HepG2 (cell line): ENCODE results near the gene TSHZ2. TPM values are rescaled to one million over a fixed set of nuclear protein-coding genes. Genes with fewer than 3 reads are reported as not detected.

ENCODE experiments used
- ATF3 ChIP-seq: sonication (generic); formaldehyde crosslinking; IDR thresholded peaks from 2 replicates; pipeline ENCODE4 v1.4.0; 2020; ENCODE audit warnings: missing genetic modification reagents
- BATF2 ChIP-seq: sonication (generic); formaldehyde crosslinking; IDR thresholded peaks from 2 replicates; pipeline ENCODE4 v1.8.0; 2022; ENCODE audit warnings: mild to moderate bottlenecking, missing genetic modification reagents, moderate library complexity
- FOXM1 ChIP-seq: sonication (generic); formaldehyde crosslinking; IDR thresholded peaks from 2 replicates; pipeline ENCODE4 v1.5.0; 2020; ENCODE audit warnings: missing genetic modification reagents
- HDAC1 ChIP-seq: sonication (generic); formaldehyde crosslinking; IDR thresholded peaks from 2 replicates; pipeline ENCODE4 v1.5.1; 2020; ENCODE audit warnings: mild to moderate bottlenecking, missing genetic modification reagents
- MNT ChIP-seq: fragments of 450-650 bp; IDR thresholded peaks from 2 replicates; pipeline ENCODE4 v1.6.1; 2016
- NCOA1 ChIP-seq: sonication (generic); formaldehyde crosslinking; IDR thresholded peaks from 2 replicates; pipeline ENCODE4 v1.9.0; 2021; ENCODE audit warnings: missing genetic modification reagents
- POLR2G ChIP-seq: fragments of 200-400 bp; formaldehyde crosslinking; IDR thresholded peaks from 2 replicates; pipeline ENCODE4 v1.6.1; 2018; ENCODE audit warnings: mild to moderate bottlenecking, low read depth, low read length, moderate library complexity
- RNF2 ChIP-seq: fragments of 450-650 bp; conservative IDR thresholded peaks from 2 replicates; pipeline ENCODE4 v1.6.1; 2016; ENCODE audit warnings: low read depth
- RORA ChIP-seq: sonication (generic); formaldehyde crosslinking; IDR thresholded peaks from 2 replicates; pipeline ENCODE4 v1.5.0; 2020; ENCODE audit warnings: mild to moderate bottlenecking, missing genetic modification reagents, moderate library complexity
- SAP130 ChIP-seq: IDR thresholded peaks from 2 replicates; pipeline ENCODE4 v1.6.1; 2016; ENCODE audit warnings: low read depth
- SMARCE1 ChIP-seq: fragments of 450-650 bp; IDR thresholded peaks from 2 replicates; pipeline ENCODE4 v1.6.1; 2017; ENCODE audit warnings: borderline replicate concordance
- SP4 ChIP-seq: sonication (generic); formaldehyde crosslinking; IDR thresholded peaks from 2 replicates; pipeline ENCODE4 v1.8.1; 2023; ENCODE audit warnings: mild to moderate bottlenecking, missing genetic modification reagents
- TEF ChIP-seq: sonication (generic); formaldehyde crosslinking; IDR thresholded peaks from 2 replicates; pipeline ENCODE4 v1.5.0; 2020; ENCODE audit warnings: missing genetic modification reagents
- TIGD3 ChIP-seq: sonication (generic); formaldehyde crosslinking; IDR thresholded peaks from 2 replicates; pipeline ENCODE4 v1.5.1; 2020; ENCODE audit warnings: mild to moderate bottlenecking, missing genetic modification reagents, borderline replicate concordance
- ZBTB33 ChIP-seq: sonication (generic); formaldehyde crosslinking; IDR thresholded peaks from 2 replicates; pipeline ENCODE4 v1.4.0; 2020; ENCODE audit warnings: missing genetic modification reagents
- ZNF136 ChIP-seq: sonication (generic); formaldehyde crosslinking; IDR thresholded peaks from 2 replicates; pipeline ENCODE4 v1.8.1; 2022; ENCODE audit warnings: low read depth, mild to moderate bottlenecking, moderate library complexity, missing genetic modification reagents
- ZNF451 ChIP-seq: sonication (generic); formaldehyde crosslinking; IDR thresholded peaks from 2 replicates; pipeline ENCODE4 v1.5.0; 2020; ENCODE audit warnings: mild to moderate bottlenecking, missing genetic modification reagents
- ZNF672 ChIP-seq: sonication (generic); formaldehyde crosslinking; IDR thresholded peaks from 2 replicates; pipeline ENCODE4 v1.8.1; 2022; ENCODE audit warnings: missing genetic modification reagents
- ZNF724P ChIP-seq: sonication (generic); formaldehyde crosslinking; IDR thresholded peaks from 2 replicates; pipeline ENCODE4 v1.8.0; 2022; ENCODE audit warnings: missing genetic modification reagents, borderline replicate concordance
- ZNF800 ChIP-seq: sonication (generic); formaldehyde crosslinking; IDR thresholded peaks from 2 replicates; pipeline ENCODE4 v1.4.0; 2020; ENCODE audit warnings: missing genetic modification reagents
- ZZZ3 ChIP-seq: sonication (generic); formaldehyde crosslinking; IDR thresholded peaks from 2 replicates; pipeline ENCODE4 v1.4.0; 2020; ENCODE audit warnings: missing genetic modification reagents, mild to moderate bottlenecking, borderline replicate concordance
- polyA plus RNA-seq, 8 experiments: library from polyadenylated mRNA; depleted of rRNA in 3 of 8; stranded (reverse) in 7 of 8; unstranded in 1 of 8; fragments of >200 nt; fragmentation: Illumina TruSeq in 4 of 8; extraction: Trizol in 4 of 8; gene quantifications; 2 replicates each; pipeline versions ENCODE4 v1.2.1 to v1.2.3, GENCODE V29; 2011 to 2016; ENCODE audit warnings: low read depth in 4 of 8, missing spikeins in 1 of 8, mixed read lengths in 1 of 8; ENCODE audit not compliant: insufficient read depth in 1 of 8
- total RNA-seq, 5 experiments: library from RNA; depleted of rRNA; stranded (reverse); fragments of >200 nt; fragmentation: Illumina TruSeq; extraction: Trizol; gene quantifications; 2 replicates each; pipeline ENCODE4 v1.2.3, GENCODE V29; 2016; ENCODE audit warnings: low read depth in 1 of 5

The TSHZ2 gene
- total and polyA plus RNA-seq, 2 of the 13 experiments (the other 11 are each of a cell fraction or from before 2014, with no cell fraction given) = 0.01 TPM; not detected in 1

- no peak for TF ChIP-seq ZNF672 (CRISPR knock-in tag)
- TF ChIP-seq MNT = no peak
- no peak for TF ChIP-seq POLR2G
- TF ChIP-seq ZBTB33 (CRISPR knock-in tag) = no peak
- TF ChIP-seq SMARCE1 = no peak
- 0 out of 2 replicates have a peak, but pooled peaks have one; percentile 62 for TF ChIP-seq NCOA1 (CRISPR knock-in tag)
- TF ChIP-seq ZNF451 (CRISPR knock-in tag) = no peak
- no peak for TF ChIP-seq ZZZ3 (CRISPR knock-in tag)
- TF ChIP-seq ZNF800 = no peak
- TF ChIP-seq SAP130 = peak; percentile 59; the same call in 1 of the 2 replicates
- no peak for TF ChIP-seq ZNF724P (CRISPR knock-in tag)
- TF ChIP-seq RNF2 = no peak
- peak; percentile 91 for TF ChIP-seq ATF3
- TF ChIP-seq TIGD3 (CRISPR knock-in tag) = no peak; the same call in 1 of the 2 replicates
- no peak for TF ChIP-seq FOXM1 (CRISPR knock-in tag)
- no peak for TF ChIP-seq TEF (CRISPR knock-in tag)
- TF ChIP-seq BATF2 (CRISPR knock-in tag) = no peak
- TF ChIP-seq RORA = 0 out of 2 replicates have a peak, but pooled peaks have one; percentile 14
- TF ChIP-seq ZNF136 = no peak; the same call in 1 of the 2 replicates
- TF ChIP-seq SP4 = no peak
- peak; percentile 21 for TF ChIP-seq HDAC1
Observed at GRCh38 chr20:53081916-53082863, 110.0 kb downstream of the TSHZ2 start (continued).
